Vagina (tissue), 2 donors: ENCODE measurements around the gene KDELR3.

Experiments used
- POLR2A ChIP-seq, 2 donors: fragments of 450-650 bp; IDR thresholded peaks; one replicate each; pipeline ENCODE4 v1.6.1; 2017; ENCODE audit warnings: antibody characterized with exemption in 2 of 2, mild to moderate bottlenecking in 2 of 2, moderate library complexity in 2 of 2
- POLR2AphosphoS5 ChIP-seq, 2 donors: sonication (generic); formaldehyde crosslinking; IDR thresholded peaks; one replicate each; pipeline ENCODE4 v1.9.0; 2017; ENCODE audit warnings: antibody characterized with exemption in 2 of 2, mild to moderate bottlenecking in 2 of 2, low read depth in 1 of 2; ENCODE audit not compliant: insufficient read depth in 1 of 2
- TF ChIP-seq, protein P1 (sequence below), 3 experiments: fragments of 450-650 bp in 2 of 3; fragments of 200-600 bp in 1 of 3; sonication (generic) in 1 of 3; IDR thresholded peaks; one replicate each; pipeline ENCODE4 v1.5.1; 2017 to 2019; ENCODE audit warnings: antibody characterized with exemption in 3 of 3, mild to moderate bottlenecking in 2 of 3, moderate library complexity in 2 of 3

DNA sequence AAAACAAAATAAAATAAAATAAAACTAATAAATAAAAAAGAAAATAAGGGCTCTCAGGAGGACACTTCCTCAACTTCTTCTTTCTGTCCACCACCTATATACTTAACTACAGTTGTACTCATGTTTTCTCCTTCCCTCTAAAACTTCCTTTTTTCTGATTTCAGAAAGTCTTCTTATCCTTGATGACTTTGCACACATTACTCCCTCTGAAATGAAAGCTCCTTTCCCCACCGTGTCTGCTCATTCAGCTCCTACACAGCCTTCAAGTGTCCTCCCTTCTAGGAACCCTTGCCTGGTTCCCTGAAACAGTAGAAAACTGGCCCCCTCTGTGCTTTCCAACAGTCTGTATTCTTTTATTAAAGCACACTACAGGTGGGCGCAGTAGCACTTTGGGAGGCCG, 56.5 kb downstream of the KDELR3 start:
- TF ChIP-seq, protein P1, sequence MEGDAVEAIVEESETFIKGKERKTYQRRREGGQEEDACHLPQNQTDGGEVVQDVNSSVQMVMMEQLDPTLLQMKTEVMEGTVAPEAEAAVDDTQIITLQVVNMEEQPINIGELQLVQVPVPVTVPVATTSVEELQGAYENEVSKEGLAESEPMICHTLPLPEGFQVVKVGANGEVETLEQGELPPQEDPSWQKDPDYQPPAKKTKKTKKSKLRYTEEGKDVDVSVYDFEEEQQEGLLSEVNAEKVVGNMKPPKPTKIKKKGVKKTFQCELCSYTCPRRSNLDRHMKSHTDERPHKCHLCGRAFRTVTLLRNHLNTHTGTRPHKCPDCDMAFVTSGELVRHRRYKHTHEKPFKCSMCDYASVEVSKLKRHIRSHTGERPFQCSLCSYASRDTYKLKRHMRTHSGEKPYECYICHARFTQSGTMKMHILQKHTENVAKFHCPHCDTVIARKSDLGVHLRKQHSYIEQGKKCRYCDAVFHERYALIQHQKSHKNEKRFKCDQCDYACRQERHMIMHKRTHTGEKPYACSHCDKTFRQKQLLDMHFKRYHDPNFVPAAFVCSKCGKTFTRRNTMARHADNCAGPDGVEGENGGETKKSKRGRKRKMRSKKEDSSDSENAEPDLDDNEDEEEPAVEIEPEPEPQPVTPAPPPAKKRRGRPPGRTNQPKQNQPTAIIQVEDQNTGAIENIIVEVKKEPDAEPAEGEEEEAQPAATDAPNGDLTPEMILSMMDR (IDR thresholded peaks at IDR 0.05), result no peak
- TF ChIP-seq POLR2A (IDR thresholded peaks at IDR 0.05) (no peak), POLR2AphosphoS5 (IDR thresholded peaks at IDR 0.05; ENCODE audit: insufficient read depth in 1 of 2, low read depth in 1 of 2) (no peak)
